Right lobe of liver (tissue), 6 donors: ENCODE results near the gene KCNH1. TPM values are rescaled to one million over a fixed set of nuclear protein-coding genes. Genes with fewer than 3 reads are reported as not detected.

ENCODE experiments used
- ATAC-seq, 4 donors: fragments of 200-7000 bp; cut with Tn5 transposase; one replicate each; pipeline ENCODE4 v1.9.1; 2020; ENCODE audit warnings: mild to moderate bottlenecking in 4 of 4, moderate library complexity in 4 of 4
- DNase-seq, 3 donors: peaks; one replicate each; pipeline ENCODE4 v3.0.0-alpha.2; 2020
- H3K27ac ChIP-seq, 3 donors: fragments of 200-600 bp; one replicate each; pipeline ENCODE4 v1.8.0; 2022
- H3K27me3 ChIP-seq, 2 donors: fragments of 200-600 bp; one replicate each; pipeline ENCODE4 v1.8.0; 2022
- H3K36me3 ChIP-seq, 4 donors: fragments of 200-600 bp; sonication (generic) in 1 of 4; one replicate each; pipeline versions ENCODE4 v1.5.1 to v1.8.0; 2017 to 2022; ENCODE audit warnings: control low read depth in 1 of 4
- H3K4me1 ChIP-seq, 4 donors: fragments of 200-600 bp; sonication (generic) in 1 of 4; one replicate each; pipeline versions ENCODE4 v1.5.1 to v1.8.0; 2017 to 2022; ENCODE audit warnings: control low read depth in 1 of 4
- H3K4me3 ChIP-seq, 3 donors: fragments of 200-600 bp; one replicate each; pipeline ENCODE4 v1.8.0; 2022
- H3K9me3 ChIP-seq, 4 donors: fragments of 200-600 bp; sonication (generic) in 1 of 4; one replicate each; pipeline versions ENCODE4 v1.5.1 to v1.8.0; 2017 to 2022; ENCODE audit warnings: control low read depth in 1 of 4
- POLR2A ChIP-seq: fragments of 450-650 bp; IDR thresholded peaks from one replicate; pipeline ENCODE4 v1.6.1; 2017; ENCODE audit warnings: antibody characterized with exemption, mild to moderate bottlenecking
- WGBS: methylation state at CpG from one replicate; pipeline ENCODE4 v1.1.6; 2018; ENCODE audit warnings: low coverage, low lambda C conversion rate; ENCODE audit not compliant: insufficient coverage; ENCODE audit errors: missing lambda C conversion rate; 5-methylcytosine and 5-hydroxymethylcytosine counted together
- intact Hi-C, 2 donors: fragments of 100-400 bp; cut with DNase I; formaldehyde crosslinking; loops; one replicate each; pipeline versions ENCODE4 v1.11.2 to v1.14.1; 2022
- total RNA-seq, 6 experiments: library from RNA; depleted of rRNA in 2 of 6; stranded (reverse); fragments of >200 nt in 2 of 6; fragmentation: NEBNext Ultra II Directional in 3 of 6; extraction: Animal tissue kit (Norgen Biotek cat#: 25700) in 3 of 6; gene quantifications; one replicate each; pipeline versions ENCODE4 v1.1.0 to v1.2.4, GENCODE V29; 2016 to 2023
- TF ChIP-seq, protein P1 (sequence below), 4 donors: fragments of 200-600 bp in 3 of 4; fragments of 450-650 bp in 1 of 4; IDR thresholded peaks; one replicate each; pipeline versions ENCODE4 v1.5.1 to v1.8.0; 2016 to 2022; ENCODE audit warnings: antibody characterized with exemption in 4 of 4, mild to moderate bottlenecking in 2 of 4
- donor health status: DM: no; HTN: yes; CAD: no.
- donor health status: DM: no; HTN: no; CAD: no.
- donor health status: DM: no; HTN: no; CAD: no.
- donor health status: DM: no; HTN: yes; CAD: no.
- donor health status: DM: no; HTN: yes; CAD: no.

The KCNH1 gene
- total RNA-seq, 6 experiments from 2014 or later: not detected

DNA sequence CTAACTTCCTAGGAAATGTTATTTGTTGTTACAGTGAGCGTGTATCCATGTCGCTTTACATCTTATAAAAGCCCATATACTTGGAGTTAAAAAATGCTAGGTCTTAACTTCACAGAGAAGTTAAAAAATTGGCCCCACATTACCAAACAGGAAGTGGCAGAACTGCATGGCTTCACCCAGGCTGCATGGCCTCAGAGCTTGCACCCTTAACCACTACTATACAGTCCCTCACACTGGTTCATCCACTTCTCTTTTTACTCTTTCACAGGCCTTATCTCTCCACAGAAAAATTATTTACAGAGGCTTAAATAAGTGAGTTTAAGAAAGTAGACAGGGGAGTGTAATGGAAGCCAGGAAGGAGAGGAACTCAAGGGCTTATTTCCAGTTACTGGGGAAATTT is 402.8 kb downstream of the KCNH1 start:
- no peak for ATAC-seq
- DNase-seq: no peak
- Histone ChIP-seq H3K9me3 (no peaks in the 10 kb centered on the region), H3K27me3 (no peaks in the 10 kb centered on the region), H3K27ac (no peak overlapping the region), H3K4me3 (no peak overlapping the region), H3K4me1 (peaks cover 0 to 5% (median 0%) of the 10 kb centered on the region in 4 donors), H3K36me3 (no peaks in the 10 kb centered on the region)
- TF ChIP-seq, protein P1, sequence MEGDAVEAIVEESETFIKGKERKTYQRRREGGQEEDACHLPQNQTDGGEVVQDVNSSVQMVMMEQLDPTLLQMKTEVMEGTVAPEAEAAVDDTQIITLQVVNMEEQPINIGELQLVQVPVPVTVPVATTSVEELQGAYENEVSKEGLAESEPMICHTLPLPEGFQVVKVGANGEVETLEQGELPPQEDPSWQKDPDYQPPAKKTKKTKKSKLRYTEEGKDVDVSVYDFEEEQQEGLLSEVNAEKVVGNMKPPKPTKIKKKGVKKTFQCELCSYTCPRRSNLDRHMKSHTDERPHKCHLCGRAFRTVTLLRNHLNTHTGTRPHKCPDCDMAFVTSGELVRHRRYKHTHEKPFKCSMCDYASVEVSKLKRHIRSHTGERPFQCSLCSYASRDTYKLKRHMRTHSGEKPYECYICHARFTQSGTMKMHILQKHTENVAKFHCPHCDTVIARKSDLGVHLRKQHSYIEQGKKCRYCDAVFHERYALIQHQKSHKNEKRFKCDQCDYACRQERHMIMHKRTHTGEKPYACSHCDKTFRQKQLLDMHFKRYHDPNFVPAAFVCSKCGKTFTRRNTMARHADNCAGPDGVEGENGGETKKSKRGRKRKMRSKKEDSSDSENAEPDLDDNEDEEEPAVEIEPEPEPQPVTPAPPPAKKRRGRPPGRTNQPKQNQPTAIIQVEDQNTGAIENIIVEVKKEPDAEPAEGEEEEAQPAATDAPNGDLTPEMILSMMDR (IDR thresholded peaks at IDR 0.05): no peak
- no peak for TF ChIP-seq POLR2A
- WGBS: 58% methylated on average over 2 of the region's 2 CpGs
- intact Hi-C loops: no loop called here

DNA sequence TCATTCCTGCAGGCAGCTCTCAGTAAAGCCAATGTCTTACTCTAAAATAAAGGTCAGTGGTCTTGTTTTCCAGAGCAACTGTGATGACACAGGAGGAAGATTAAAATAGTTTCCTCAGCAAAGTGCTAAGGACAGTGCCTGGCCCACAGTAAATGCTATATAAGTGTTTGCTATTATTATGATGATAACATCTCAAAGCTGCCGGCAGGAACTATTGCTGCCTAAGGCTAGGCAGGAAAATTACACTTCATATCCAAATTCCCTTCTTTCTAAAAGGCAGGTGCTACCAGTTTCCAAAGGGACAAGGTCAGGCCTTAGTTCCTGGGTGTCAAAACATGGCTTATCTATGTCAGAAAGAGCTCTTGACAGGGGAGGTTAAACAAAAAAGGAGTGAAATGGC is 403.9 kb downstream of the KCNH1 start:
- Histone ChIP-seq H3K27ac (no peak overlapping the region), H3K4me1 (peaks cover 0 to 5% (median 0%) of the 10 kb centered on the region in 4 donors), H3K9me3 (no peaks in the 10 kb centered on the region), H3K36me3 (no peaks in the 10 kb centered on the region), H3K27me3 (no peaks in the 10 kb centered on the region), H3K4me3 (no peak overlapping the region)
- intact Hi-C loops: no loop called here
- no peak for TF ChIP-seq POLR2A
- TF ChIP-seq, protein P1 (IDR thresholded peaks at IDR 0.05): no peak
- DNase-seq (no peak), ATAC-seq (no peak)
- 56% methylated on average over 1 of the region's 1 CpG for WGBS

DNA sequence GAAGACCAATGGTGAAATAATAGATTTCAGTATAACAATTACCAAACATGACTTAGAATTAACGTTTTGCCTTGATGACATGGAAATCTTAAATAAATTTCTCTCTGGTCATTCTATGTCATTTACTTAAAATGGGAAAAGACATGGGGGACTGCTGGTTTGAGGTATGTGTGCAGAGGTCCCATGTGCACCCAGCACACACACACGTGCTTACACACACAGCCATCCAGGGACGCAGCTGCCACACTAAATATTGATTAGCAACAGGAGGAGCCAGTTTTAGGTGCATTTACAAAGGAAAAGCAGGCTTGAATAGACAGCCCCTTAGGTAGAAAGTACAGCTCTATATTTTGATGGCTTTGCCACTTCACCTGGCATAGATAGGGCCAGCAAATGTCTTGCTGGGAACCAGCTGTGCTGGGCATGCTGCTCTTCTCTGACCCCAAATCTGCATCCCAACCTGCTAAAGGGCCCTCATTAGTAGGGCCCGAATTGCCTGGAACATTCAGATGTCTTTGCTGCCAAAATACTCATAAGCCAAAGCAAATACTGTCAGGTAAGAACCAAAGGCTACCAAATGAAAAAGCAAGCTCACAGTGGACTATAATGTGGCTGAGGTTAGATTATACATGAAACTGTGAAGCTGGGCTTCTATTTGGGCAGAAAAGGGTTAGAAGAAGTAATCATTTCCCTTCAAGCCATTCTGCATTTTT is 405.4 kb downstream of the KCNH1 start:
- no peak for DNase-seq
- 29% methylated on average over 4 of the region's 4 CpGs for WGBS
- Histone ChIP-seq H3K27me3 (no peaks in the 10 kb centered on the region), H3K36me3 (no peaks in the 10 kb centered on the region), H3K4me3 (no peak overlapping the region), H3K9me3 (no peaks in the 10 kb centered on the region), H3K27ac (no peak overlapping the region), H3K4me1 (peaks cover 0 to 5% (median 0%) of the 10 kb centered on the region in 4 donors)
- ATAC-seq: peak in 2 of 4 donors; percentile 68 to 82
- TF ChIP-seq, protein P1 (IDR thresholded peaks at IDR 0.05): no peak
- no peak for TF ChIP-seq POLR2A
- intact Hi-C loops: no loop called here

DNA sequence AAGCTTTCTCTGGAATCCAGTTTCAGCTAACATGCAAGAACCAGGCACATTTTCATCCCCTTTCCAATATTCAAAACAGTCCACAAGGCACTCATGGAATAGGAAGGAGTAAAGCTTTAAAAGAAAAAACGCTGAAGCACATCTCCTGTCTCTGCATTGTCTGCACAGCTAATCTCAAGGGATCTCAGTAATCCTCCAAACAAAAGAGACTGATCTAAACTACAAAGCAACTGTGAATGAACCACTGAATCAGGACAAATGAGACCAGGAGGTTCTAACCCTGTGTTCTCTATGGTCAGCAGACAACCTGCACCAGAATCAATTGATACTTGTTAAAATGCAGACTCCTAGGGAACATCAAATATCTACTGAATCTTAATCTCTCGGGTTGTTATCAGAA is 406.2 kb downstream of the KCNH1 start:
- Histone ChIP-seq H3K27me3 (no peaks in the 10 kb centered on the region), H3K9me3 (no peaks in the 10 kb centered on the region), H3K4me3 (no peak overlapping the region), H3K36me3 (no peaks in the 10 kb centered on the region), H3K4me1 (peaks cover 0 to 5% (median 0%) of the 10 kb centered on the region in 4 donors), H3K27ac (no peak overlapping the region)
- DNase-seq (no peak), ATAC-seq (no peak)
- WGBS: 30% methylated on average over 2 of the region's 2 CpGs
- intact Hi-C loops: no loop called here
- no peak for TF ChIP-seq POLR2A
- TF ChIP-seq, protein P1 (IDR thresholded peaks at IDR 0.05): no peak
